Fibroblast of lung (primary cell): ENCODE results near the gene MKKS. TPM values are rescaled to one million over a fixed set of nuclear protein-coding genes. Genes with fewer than 3 reads are reported as not detected.
A peak's percentile ranks its signal among the peaks of the same experiment; 100 is the strongest.

ENCODE experiments used
- DNase-seq, 2 donors: peaks; one replicate each; pipeline versions ENCODE4 v3.0.0 to v3.0.0-alpha.2; 2010; ENCODE audit warnings: low read depth in 2 of 2
- H2AFZ ChIP-seq: 2 replicates; pipeline ENCODE4 v1.5.1; 2012; ENCODE audit warnings: low read length, control low read depth, inconsistent platforms
- H3K27ac ChIP-seq: 2 replicates; pipeline ENCODE4 v1.5.1; 2011; ENCODE audit warnings: low read length, control low read depth; ENCODE audit not compliant: insufficient read depth
- H3K27me3 ChIP-seq: 2 replicates; pipeline ENCODE4 v1.5.1; 2011; ENCODE audit warnings: mild to moderate bottlenecking, low read length; ENCODE audit not compliant: control insufficient read depth, insufficient read depth
- H3K36me3 ChIP-seq: 2 replicates; pipeline ENCODE4 v1.5.1; 2011; ENCODE audit warnings: low read length; ENCODE audit not compliant: control insufficient read depth, insufficient read depth
- H3K4me1 ChIP-seq: 2 replicates; pipeline ENCODE4 v1.5.1; 2011; ENCODE audit warnings: low read length; ENCODE audit not compliant: control insufficient read depth, insufficient read depth; ENCODE audit errors: extremely low read depth
- H3K4me2 ChIP-seq: 2 replicates; pipeline ENCODE4 v1.5.1; 2011; ENCODE audit warnings: low read length, control low read depth; ENCODE audit not compliant: insufficient read depth; ENCODE audit errors: extremely low read depth
- H3K4me3 ChIP-seq, 4 experiments: fragments of 200-600 bp in 1 of 4; sonication (generic) in 1 of 4; replicated peaks in 1 of 4; 2 replicates each; pipeline ENCODE4 v1.5.1; 2011 to 2016; ENCODE audit warnings: low read length in 4 of 4, low read depth in 3 of 4, mild to moderate bottlenecking in 3 of 4, control low read depth in 2 of 4, inconsistent platforms in 1 of 4, mixed read lengths in 1 of 4; ENCODE audit not compliant: insufficient read depth in 1 of 4; ENCODE audit errors: control extremely low read depth in 1 of 4
- H3K79me2 ChIP-seq: 2 replicates; pipeline ENCODE4 v1.5.1; 2012; ENCODE audit warnings: mild to moderate bottlenecking, low read length, inconsistent platforms; ENCODE audit not compliant: control insufficient read depth, insufficient read depth
- H3K9ac ChIP-seq: 2 replicates; pipeline ENCODE4 v1.5.1; 2011; ENCODE audit warnings: mild to moderate bottlenecking, low read length, control low read depth; ENCODE audit not compliant: insufficient read depth
- H3K9me3 ChIP-seq: 2 replicates; pipeline ENCODE4 v1.5.1; 2012; ENCODE audit warnings: low read depth, low read length; ENCODE audit not compliant: control insufficient read depth, insufficient read depth
- H4K20me1 ChIP-seq: 2 replicates; pipeline ENCODE4 v1.5.1; 2011; ENCODE audit warnings: low read length; ENCODE audit not compliant: control insufficient read depth, insufficient read depth; ENCODE audit errors: extremely low read depth
- CTCF ChIP-seq, 2 donors: IDR thresholded peaks in 1 of 2; conservative IDR thresholded peaks in 1 of 2; 1 replicate in 1 of 2; 2 replicates in 1 of 2; pipeline ENCODE4 v1.5.1; 2011 to 2012; ENCODE audit warnings: low read length in 2 of 2, control low read depth in 1 of 2, inconsistent platforms in 1 of 2, low read depth in 1 of 2, mild to moderate bottlenecking in 1 of 2
- EZH2 ChIP-seq: IDR thresholded peaks from 2 replicates; pipeline ENCODE4 v1.5.1; 2012; ENCODE audit warnings: low read length, control low read depth, mild to moderate bottlenecking; ENCODE audit errors: missing control alignments
- polyA plus RNA-seq, 2 donors: library from polyadenylated mRNA; depleted of rRNA in 1 of 2; stranded (reverse) in 1 of 2; unstranded in 1 of 2; fragments of >200 nt; gene quantifications; 2 replicates each; pipeline ENCODE4 v1.2.1, GENCODE V29; 2011 to 2012; ENCODE audit warnings: missing spikeins in 1 of 2
- total RNA-seq: library from RNA; depleted of rRNA; stranded (reverse); fragments of >200 nt; gene quantifications from 2 replicates; pipeline ENCODE4 v1.2.1, GENCODE V29; 2014

MKKS gene
- total and polyA plus RNA-seq, 2 donors (not counting 1 experiment from before 2014, with no cell fraction given), result 6.4 to 13.1 TPM

- Histone ChIP-seq H3K9me3 (no peaks in the 10 kb centered on the region), H4K20me1 (no peaks in the 10 kb centered on the region), H3K9ac (no peak overlapping the region), H3K79me2 (no peaks in the 10 kb centered on the region), H3K36me3 (no peaks in the 10 kb centered on the region), H3K27me3 (no peaks in the 10 kb centered on the region), H3K4me1 (peaks cover 2% of the 10 kb centered on the region), H2AFZ (no peak overlapping the region), H3K4me2 (no peak overlapping the region), H3K4me3 (no peak overlapping the region), H3K27ac (no peak overlapping the region)
- no peak for TF ChIP-seq CTCF (conservative IDR thresholded peaks at IDR 0.05 in 1 of 2, IDR thresholded peaks at IDR 0.05 in 1 of 2; ENCODE audit: low read depth in 1 of 2, low read length in 2 of 2)
- DNase-seq, result peak in 1 of 2 donors; percentile 76
Observed at GRCh38 chr20:10375191-10375590, 58.8 kb downstream of the MKKS start.

- Histone ChIP-seq H3K36me3 (no peaks in the 10 kb centered on the region), H3K27me3 (no peaks in the 10 kb centered on the region), H3K4me1 (peaks cover 4% of the 10 kb centered on the region), H2AFZ (no peak overlapping the region), H3K79me2 (no peaks in the 10 kb centered on the region), H3K9me3 (no peaks in the 10 kb centered on the region), H3K9ac (no peak overlapping the region), H4K20me1 (no peaks in the 10 kb centered on the region), H3K4me3 (no peak overlapping the region), H3K27ac (no peak overlapping the region), H3K4me2 (no peak overlapping the region)
- TF ChIP-seq EZH2, result no peak
- no peak for DNase-seq
Observed at GRCh38 chr20:10374036-10374435, 60.0 kb downstream of the MKKS start.

- no peak for TF ChIP-seq CTCF (conservative IDR thresholded peaks at IDR 0.05 in 1 of 2, IDR thresholded peaks at IDR 0.05 in 1 of 2; ENCODE audit: low read depth in 1 of 2, low read length in 2 of 2)
- TF ChIP-seq EZH2, result no peak
- no peak overlapping the region for H3K4me2 ChIP-seq
- no peaks in the 10 kb centered on the region for H3K79me2 ChIP-seq
Observed at GRCh38 chr20:10371467-10371866, 62.6 kb downstream of the MKKS start.

More at GRCh38 chr20:10371467-10371866, 62.6 kb downstream of the MKKS start:
- no peaks in the 10 kb centered on the region for H3K9me3 ChIP-seq
- peaks cover 4% of the 10 kb centered on the region for H3K4me1 ChIP-seq
- no peaks in the 10 kb centered on the region for H4K20me1 ChIP-seq
- no peaks in the 10 kb centered on the region for H3K27me3 ChIP-seq
- H3K9ac ChIP-seq, result no peak overlapping the region
- H2AFZ ChIP-seq, result no peak overlapping the region
- H3K36me3 ChIP-seq, result no peaks in the 10 kb centered on the region
- no peak overlapping the region for H3K27ac ChIP-seq
- H3K4me3 ChIP-seq, result no peak overlapping the region
- DNase-seq, result no peak
